Fibroblast of the aortic adventitia (primary cell): ENCODE measurements around the gene CRYGS. TPM values are rescaled to one million over a fixed set of nuclear protein-coding genes. Genes with fewer than 3 reads are reported as not detected.

ENCODE experiments used
- DNase-seq: peaks from one replicate; pipeline ENCODE4 v3.0.0-alpha.2; 2010; ENCODE audit warnings: low read depth
- H3K4me3 ChIP-seq: 2 replicates; pipeline ENCODE4 v1.5.1; 2011; ENCODE audit warnings: low read depth, mild to moderate bottlenecking, control low read depth, low read length, moderate library complexity
- total RNA-seq: library from RNA; depleted of rRNA; stranded (reverse); fragments of >200 nt; gene quantifications from 2 replicates; pipeline ENCODE4 v1.2.3, GENCODE V29; 2012; ENCODE audit warnings: low replicate concordance
- TF ChIP-seq, protein P1 (sequence below): IDR thresholded peaks from 2 replicates; pipeline ENCODE4 v1.5.1; 2011; ENCODE audit warnings: mild to moderate bottlenecking, low read length, control low read depth, inconsistent platforms; ENCODE audit not compliant: insufficient read depth

The CRYGS gene
- total RNA-seq, 1 donor, result 1.3 TPM

DNA sequence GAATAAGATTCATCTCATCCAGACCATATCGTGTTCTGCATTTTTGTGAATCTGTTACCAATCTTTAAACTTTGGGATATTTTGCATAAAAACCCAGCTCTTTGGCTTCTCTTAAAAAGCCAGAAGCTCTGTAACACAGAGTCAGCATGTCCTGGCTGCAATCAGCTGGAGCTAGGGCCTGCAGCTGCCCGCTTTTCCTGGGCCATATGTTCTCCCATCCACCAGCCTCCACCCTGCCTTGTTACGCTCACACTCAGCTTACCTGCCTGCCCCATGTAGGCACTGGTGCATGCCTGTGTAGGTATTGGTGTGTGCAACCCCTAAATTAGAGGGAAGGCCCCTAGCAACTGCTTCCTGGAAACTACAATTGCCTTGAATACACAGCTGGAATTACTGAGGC is 48.2 kb downstream of the CRYGS start:
- TF ChIP-seq, protein P1, sequence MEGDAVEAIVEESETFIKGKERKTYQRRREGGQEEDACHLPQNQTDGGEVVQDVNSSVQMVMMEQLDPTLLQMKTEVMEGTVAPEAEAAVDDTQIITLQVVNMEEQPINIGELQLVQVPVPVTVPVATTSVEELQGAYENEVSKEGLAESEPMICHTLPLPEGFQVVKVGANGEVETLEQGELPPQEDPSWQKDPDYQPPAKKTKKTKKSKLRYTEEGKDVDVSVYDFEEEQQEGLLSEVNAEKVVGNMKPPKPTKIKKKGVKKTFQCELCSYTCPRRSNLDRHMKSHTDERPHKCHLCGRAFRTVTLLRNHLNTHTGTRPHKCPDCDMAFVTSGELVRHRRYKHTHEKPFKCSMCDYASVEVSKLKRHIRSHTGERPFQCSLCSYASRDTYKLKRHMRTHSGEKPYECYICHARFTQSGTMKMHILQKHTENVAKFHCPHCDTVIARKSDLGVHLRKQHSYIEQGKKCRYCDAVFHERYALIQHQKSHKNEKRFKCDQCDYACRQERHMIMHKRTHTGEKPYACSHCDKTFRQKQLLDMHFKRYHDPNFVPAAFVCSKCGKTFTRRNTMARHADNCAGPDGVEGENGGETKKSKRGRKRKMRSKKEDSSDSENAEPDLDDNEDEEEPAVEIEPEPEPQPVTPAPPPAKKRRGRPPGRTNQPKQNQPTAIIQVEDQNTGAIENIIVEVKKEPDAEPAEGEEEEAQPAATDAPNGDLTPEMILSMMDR, result no peak
- no peak for DNase-seq
- no peak overlapping the region for H3K4me3 ChIP-seq

DNA sequence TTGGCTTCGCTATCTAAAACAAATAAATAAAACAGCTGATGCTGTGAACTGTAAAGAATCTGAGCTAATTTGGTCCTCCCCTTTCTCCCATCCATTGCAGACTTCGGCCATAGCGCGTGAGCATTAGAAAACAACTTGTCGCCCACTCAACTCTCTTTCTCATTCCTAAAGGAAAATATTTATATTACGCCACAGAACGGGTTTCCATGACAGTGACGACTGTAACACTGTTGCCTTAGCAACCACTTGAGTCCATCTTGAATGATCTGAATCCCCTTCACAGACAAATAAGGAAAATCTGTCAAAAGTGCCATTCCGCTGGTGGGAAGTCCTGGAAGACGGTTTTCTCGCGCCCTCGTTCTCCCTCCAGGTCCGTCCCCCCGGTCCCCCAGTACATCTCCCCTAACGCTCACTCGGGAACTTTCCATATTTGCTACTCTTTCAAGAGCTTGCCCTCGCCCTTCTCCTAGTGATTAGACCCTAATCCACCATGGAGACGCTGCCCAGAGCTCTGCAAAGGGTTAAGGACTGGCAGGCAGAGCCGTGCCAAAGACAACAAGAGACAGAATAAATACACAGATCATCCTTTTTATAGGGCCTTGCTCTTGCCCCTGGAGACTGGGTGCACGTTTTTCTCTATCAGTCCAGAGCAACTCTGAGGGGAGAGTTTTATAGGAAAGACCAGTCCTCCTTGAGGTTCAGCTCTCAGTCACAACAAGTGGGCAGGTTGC is 50.5 kb downstream of the CRYGS start:
- DNase-seq, result no peak
- H3K4me3 ChIP-seq, result no peak overlapping the region
- TF ChIP-seq, protein P1, result no peak

DNA sequence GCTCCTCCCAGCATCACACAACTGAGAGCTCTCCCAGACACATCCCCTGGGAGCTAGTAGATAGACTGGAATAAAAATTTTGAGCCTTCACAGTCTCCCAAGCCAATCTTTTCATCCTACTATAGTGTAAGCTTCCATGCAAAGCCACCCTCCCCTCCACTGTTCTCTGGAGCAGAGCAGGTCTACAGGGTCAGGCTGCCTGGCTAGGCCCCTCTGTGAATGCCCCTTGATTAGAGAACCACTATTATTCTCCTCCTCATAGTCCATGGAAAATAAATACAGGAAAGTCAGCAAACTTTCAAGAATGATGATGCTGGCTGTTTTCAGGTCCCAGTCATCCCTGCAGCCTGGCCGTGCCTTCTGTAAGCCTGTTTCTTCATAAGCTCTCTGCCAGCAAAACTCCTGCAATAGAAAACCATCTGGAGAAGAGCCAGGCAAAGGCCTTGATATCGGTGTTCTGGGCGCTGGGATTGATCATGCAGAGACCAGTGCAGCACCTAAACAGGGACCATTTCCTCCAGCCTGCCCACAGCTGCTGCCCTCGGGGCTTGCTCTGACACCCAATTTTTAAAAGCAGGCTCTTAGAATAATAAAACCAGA is 51.7 kb downstream of the CRYGS start:
- no peak overlapping the region for H3K4me3 ChIP-seq
- DNase-seq, result no peak
- TF ChIP-seq, protein P1, result no peak

DNA sequence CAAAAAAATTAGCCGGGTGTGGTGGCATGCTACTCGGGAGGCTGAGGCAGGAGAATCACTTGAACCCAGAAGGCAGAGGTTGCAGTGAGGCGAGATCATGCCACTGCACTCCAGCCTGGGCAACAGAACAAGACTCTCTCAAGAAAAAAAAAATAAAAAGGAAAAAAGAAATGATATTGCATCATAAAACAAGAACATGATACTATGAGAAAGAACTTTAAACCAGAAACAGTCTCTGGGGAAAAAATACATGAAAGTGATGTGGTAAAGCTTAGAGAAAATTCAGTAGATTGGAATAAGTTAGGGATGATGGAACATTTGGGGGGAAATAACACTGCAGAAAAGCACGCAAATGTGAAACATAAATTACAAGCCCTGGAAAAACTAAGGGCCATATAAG is 54.7 kb downstream of the CRYGS start:
- TF ChIP-seq, protein P1, result no peak
- DNase-seq, result no peak
- no peak overlapping the region for H3K4me3 ChIP-seq

Other genes starting within 250 kb of the CRYGS start
- 0.08 and 0.27 TPM in 2 replicates for gene DGKG, start 182.1 kb downstream of the CRYGS start, total RNA-seq
- gene TBCCD1, start 23.0 kb upstream of the CRYGS start, total RNA-seq, result 2.9 and 17.5 TPM in 2 replicates
- gene DNAJB11, start 26.3 kb upstream of the CRYGS start, total RNA-seq, result 44.0 and 44.6 TPM in 2 replicates
- gene AHSG, start 68.7 kb upstream of the CRYGS start, total RNA-seq, result not detected in 2 replicates
- gene FETUB, start 96.0 kb upstream of the CRYGS start, total RNA-seq, result not detected in 2 replicates
- not detected in 2 replicates for gene HRG, start 121.6 kb upstream of the CRYGS start, total RNA-seq
- gene KNG1, start 173.0 kb upstream of the CRYGS start, total RNA-seq, result not detected in 2 replicates
- gene EIF4A2, start 239.2 kb upstream of the CRYGS start, total RNA-seq, result 383 and 640 TPM in 2 replicates